HG02678 (cell line): ENCODE measurements around the gene FAM114A1.
"Not testable (repeated sequence)": the region's sequence is repeated elsewhere in the genome, so short reads cannot be mapped to it uniquely, and the experiment has no call there.

ENCODE experiments used
- ATAC-seq: cut with Tn5 transposase; IDR thresholded peaks from one replicate; pipeline ENCODE4 v1.9.1; 2021; ENCODE audit warnings: mild to moderate bottlenecking, moderate library complexity; ENCODE audit not compliant: unreplicated experiment

The FAM114A1 gene

GRCh38 chr4:38928974-38929373 is 61.4 kb downstream of the FAM114A1 start:
- ATAC-seq: no peak

- ATAC-seq: no peak
Observed at GRCh38 chr4:38930204-38930603, 62.6 kb downstream of the FAM114A1 start.

GRCh38 chr4:38930707-38931106 is 63.1 kb downstream of the FAM114A1 start:
- no peak for ATAC-seq

GRCh38 chr4:38931125-38931524 is 63.5 kb downstream of the FAM114A1 start:
- no peak for ATAC-seq

- no peak for ATAC-seq
Observed at GRCh38 chr4:38935391-38936073, 67.9 kb downstream of the FAM114A1 start.

- peak; percentile 90 for ATAC-seq
Observed at GRCh38 chr4:38939165-38939564, 71.6 kb downstream of the FAM114A1 start.

GRCh38 chr4:38940476-38940875 is 72.9 kb downstream of the FAM114A1 start:
- ATAC-seq: no peak

- ATAC-seq: not testable (repeated sequence)
Observed at GRCh38 chr4:38941906-38942305, 74.3 kb downstream of the FAM114A1 start.

GRCh38 chr4:38943343-38943742 is 75.7 kb downstream of the FAM114A1 start:
- no peak for ATAC-seq

GRCh38 chr4:38944440-38944839 is 76.8 kb downstream of the FAM114A1 start:
- ATAC-seq: no peak

- no peak for ATAC-seq
Observed at GRCh38 chr4:38946919-38947318, 79.3 kb downstream of the FAM114A1 start.

GRCh38 chr4:38948551-38948950 is 80.9 kb downstream of the FAM114A1 start:
- ATAC-seq: no peak

GRCh38 chr4:38949411-38950051 is 81.9 kb downstream of the FAM114A1 start:
- ATAC-seq: no peak

GRCh38 chr4:38950159-38950558 is 82.6 kb downstream of the FAM114A1 start:
- ATAC-seq: no peak

- no peak for ATAC-seq
Observed at GRCh38 chr4:38950734-38951133, 83.1 kb downstream of the FAM114A1 start.

GRCh38 chr4:38951598-38951997 is 84.0 kb downstream of the FAM114A1 start:
- no peak for ATAC-seq

- ATAC-seq: no peak
Observed at GRCh38 chr4:38952017-38952416, 84.4 kb downstream of the FAM114A1 start.

- no peak for ATAC-seq
Observed at GRCh38 chr4:38954727-38955126, 87.1 kb downstream of the FAM114A1 start.

GRCh38 chr4:38955957-38956356 is 88.4 kb downstream of the FAM114A1 start:
- ATAC-seq: no peak

- no peak for ATAC-seq
Observed at GRCh38 chr4:38957261-38957815, 89.7 kb downstream of the FAM114A1 start.

- ATAC-seq: no peak
Observed at GRCh38 chr4:38957893-38958292, 90.3 kb downstream of the FAM114A1 start.

GRCh38 chr4:38958453-38959190 is 91.0 kb downstream of the FAM114A1 start:
- ATAC-seq: no peak
